Measurements from ENCODE around the gene BCL2L14.

The BCL2L14 gene, protein sequence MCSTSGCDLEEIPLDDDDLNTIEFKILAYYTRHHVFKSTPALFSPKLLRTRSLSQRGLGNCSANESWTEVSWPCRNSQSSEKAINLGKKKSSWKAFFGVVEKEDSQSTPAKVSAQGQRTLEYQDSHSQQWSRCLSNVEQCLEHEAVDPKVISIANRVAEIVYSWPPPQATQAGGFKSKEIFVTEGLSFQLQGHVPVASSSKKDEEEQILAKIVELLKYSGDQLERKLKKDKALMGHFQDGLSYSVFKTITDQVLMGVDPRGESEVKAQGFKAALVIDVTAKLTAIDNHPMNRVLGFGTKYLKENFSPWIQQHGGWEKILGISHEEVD

DNA sequence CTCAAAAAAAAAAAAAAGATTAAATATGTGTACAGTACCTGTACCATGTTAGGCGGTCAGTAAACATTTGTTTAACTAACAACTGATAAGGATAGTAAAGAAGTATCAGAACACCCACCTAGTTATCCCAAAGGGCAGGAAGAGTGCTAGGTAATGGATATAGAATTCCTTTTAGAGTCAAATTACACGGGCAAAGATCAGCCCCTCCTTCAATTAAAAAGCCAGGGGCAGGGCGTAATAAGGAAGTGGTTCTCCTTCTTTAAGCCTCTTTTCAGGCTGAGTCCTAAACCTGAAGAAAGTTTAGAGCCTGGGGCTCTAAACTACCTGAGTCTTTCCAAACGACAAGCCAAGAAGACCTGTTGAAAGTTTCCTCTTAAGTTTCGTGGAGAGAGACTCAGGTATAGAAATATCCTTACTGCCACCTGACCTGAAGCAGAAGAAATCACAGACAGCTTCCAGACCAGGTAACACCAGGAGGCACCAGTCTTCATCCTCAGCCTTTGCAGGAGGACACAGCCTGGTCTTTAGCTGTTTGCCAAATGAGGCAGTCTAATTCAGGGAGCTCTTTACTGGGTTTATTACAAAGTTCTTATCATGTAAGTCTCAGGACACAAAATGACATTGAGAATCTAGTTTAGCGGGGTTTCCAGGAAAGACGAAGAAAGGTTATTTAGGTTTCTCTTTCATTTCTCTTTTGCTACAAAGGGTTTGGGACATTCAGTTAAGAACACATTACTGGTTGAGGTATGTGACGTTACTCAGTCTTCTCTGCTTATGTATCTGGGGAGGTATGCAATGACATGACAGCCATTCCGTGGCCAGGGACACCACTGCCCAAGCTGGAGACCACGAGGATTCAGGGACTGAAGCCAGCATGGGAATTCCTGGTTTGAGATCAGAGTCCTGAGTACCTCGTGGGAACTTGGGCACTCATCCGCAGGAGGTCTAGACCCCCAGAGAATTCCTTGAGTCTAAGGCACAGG, at the start of gene BCL2L14:
BCL2L14 (plus strand) TSS at position 266 of the 983 bp plus-strand sequence. CDS start 8,367 bp downstream, outside the sequence.
- ChIA-PET POLR2A (no interaction called here), CTCF (no interaction called here)
- TF ChIP-seq TARDBP (IDR thresholded peaks at IDR 0.05) (no peak), NFRKB (IDR thresholded peaks at IDR 0.05) (no peak), LEF1 (IDR thresholded peaks at IDR 0.05; ENCODE audit: borderline replicate concordance) (no peak), SP1 (IDR thresholded peaks at IDR 0.05) (no peak), ELF4 (IDR thresholded peaks at IDR 0.05) (no peak), ZNF384 (IDR thresholded peaks at IDR 0.05) (no peak), L3MBTL2 (conservative IDR thresholded peaks at IDR 0.05) (no peak), FOXK2 (IDR thresholded peaks at IDR 0.05) (no peak), CTBP1 (IDR thresholded peaks at IDR 0.05; ENCODE audit: borderline replicate concordance) (no peak), ARNT (IDR thresholded peaks at IDR 0.05) (no peak), FOXA1 (IDR thresholded peaks at IDR 0.05) (no peak), PKNOX1 (IDR thresholded peaks at IDR 0.05) (no peak)
- DNase-seq (ENCODE audit: extremely low spot score), result no peak

GRCh38 chr12:12022306-12022936, 48.3 kb upstream of the BCL2L14 start:
- ChIA-PET CTCF (interaction anchor here (0.7 kb wide), 1 partner anchor 11 kb away, joined by 3 read pairs; no protein-coding TSS in a partner anchor), POLR2A (no interaction called here)
- no peak for DNase-seq (ENCODE audit: extremely low spot score)
- no peak for TF ChIP-seq TARDBP (IDR thresholded peaks at IDR 0.05)
- TF ChIP-seq HDGF (IDR thresholded peaks at IDR 0.05; ENCODE audit: borderline replicate concordance), result no peak
- no peak for TF ChIP-seq BHLHE40 (IDR thresholded peaks at IDR 0.05; ENCODE audit: borderline replicate concordance)
- no peak for TF ChIP-seq SP1 (IDR thresholded peaks at IDR 0.05)
- no peak for TF ChIP-seq PKNOX1 (IDR thresholded peaks at IDR 0.05)
- TF ChIP-seq FOXM1 (IDR thresholded peaks at IDR 0.05; ENCODE audit: borderline replicate concordance), result no peak
- TF ChIP-seq ELF4 (IDR thresholded peaks at IDR 0.05), result no peak
- TF ChIP-seq CTBP1 (IDR thresholded peaks at IDR 0.05; ENCODE audit: borderline replicate concordance), result no peak
- TF ChIP-seq ZNF384 (IDR thresholded peaks at IDR 0.05), result no peak
- TF ChIP-seq L3MBTL2 (conservative IDR thresholded peaks at IDR 0.05), result no peak
- no peak for TF ChIP-seq FOXA1 (IDR thresholded peaks at IDR 0.05)
- TF ChIP-seq LEF1 (IDR thresholded peaks at IDR 0.05; ENCODE audit: borderline replicate concordance), result no peak

- TF ChIP-seq HDGF (IDR thresholded peaks at IDR 0.05; ENCODE audit: borderline replicate concordance) (no peak), CTBP1 (IDR thresholded peaks at IDR 0.05; ENCODE audit: borderline replicate concordance) (no peak), ARNT (IDR thresholded peaks at IDR 0.05) (no peak), NFRKB (IDR thresholded peaks at IDR 0.05) (no peak), L3MBTL2 (conservative IDR thresholded peaks at IDR 0.05) (no peak), FOXA1 (IDR thresholded peaks at IDR 0.05) (no peak), FOXM1 (IDR thresholded peaks at IDR 0.05; ENCODE audit: borderline replicate concordance) (no peak), ELF4 (IDR thresholded peaks at IDR 0.05) (no peak), LEF1 (IDR thresholded peaks at IDR 0.05; ENCODE audit: borderline replicate concordance) (no peak), BHLHE40 (IDR thresholded peaks at IDR 0.05; ENCODE audit: borderline replicate concordance) (no peak), SP1 (IDR thresholded peaks at IDR 0.05) (no peak), SUZ12 (IDR thresholded peaks at IDR 0.05) (no peak), TARDBP (IDR thresholded peaks at IDR 0.05) (no peak)
- CTCF ChIA-PET, result no interaction called here
- no peak for DNase-seq (ENCODE audit: extremely low spot score)
- POLR2A ChIA-PET, result no interaction called here
Measured at GRCh38 chr12:12023456-12023855, 47.3 kb upstream of the BCL2L14 start.

GRCh38 chr12:12024911-12025682, 45.6 kb upstream of the BCL2L14 start:
- ChIA-PET POLR2A (no interaction called here), CTCF (no interaction called here)
- no peak for DNase-seq (ENCODE audit: extremely low spot score)
- TF ChIP-seq SP1 (IDR thresholded peaks at IDR 0.05) (no peak), L3MBTL2 (conservative IDR thresholded peaks at IDR 0.05) (no peak), FOXA1 (IDR thresholded peaks at IDR 0.05) (no peak), CTBP1 (IDR thresholded peaks at IDR 0.05; ENCODE audit: borderline replicate concordance) (no peak), SUZ12 (IDR thresholded peaks at IDR 0.05) (no peak), ARNT (IDR thresholded peaks at IDR 0.05) (no peak), TARDBP (IDR thresholded peaks at IDR 0.05) (no peak), FOXM1 (IDR thresholded peaks at IDR 0.05; ENCODE audit: borderline replicate concordance) (no peak), FOXK2 (IDR thresholded peaks at IDR 0.05) (no peak), LEF1 (IDR thresholded peaks at IDR 0.05; ENCODE audit: borderline replicate concordance) (no peak), ZNF384 (IDR thresholded peaks at IDR 0.05) (no peak), HDGF (IDR thresholded peaks at IDR 0.05; ENCODE audit: borderline replicate concordance) (no peak), ELF4 (IDR thresholded peaks at IDR 0.05) (no peak), BHLHE40 (IDR thresholded peaks at IDR 0.05; ENCODE audit: borderline replicate concordance) (no peak), PKNOX1 (IDR thresholded peaks at IDR 0.05) (no peak), NFRKB (IDR thresholded peaks at IDR 0.05) (no peak)
